Osteoblast (primary cell): ENCODE results near the gene CEMIP2. TPM values are rescaled to one million over a fixed set of nuclear protein-coding genes. Genes with fewer than 3 reads are reported as not detected.
A peak's percentile ranks its signal among the peaks of the same experiment; 100 is the strongest.
"Not testable (repeated sequence)": the region's sequence is repeated elsewhere in the genome, so short reads cannot be mapped to it uniquely, and the experiment has no call there.

Experiments
- DNase-seq: peaks from one replicate; pipeline ENCODE4 v3.0.0; 2011; ENCODE audit warnings: low spot score, mixed read lengths; ENCODE audit not compliant: insufficient read length; ENCODE audit errors: missing footprints
- H2AFZ ChIP-seq: 2 replicates; pipeline ENCODE4 v1.6.0; 2011; ENCODE audit warnings: mild to moderate bottlenecking, low read length
- H3K27ac ChIP-seq: 2 replicates; pipeline ENCODE4 v1.5.1; 2011; ENCODE audit warnings: mild to moderate bottlenecking, low read depth, low read length, moderate library complexity
- H3K27me3 ChIP-seq: 2 replicates; pipeline ENCODE4 v1.6.0; 2012; ENCODE audit warnings: mild to moderate bottlenecking, control low read depth, inconsistent platforms, low read length, moderate library complexity; ENCODE audit not compliant: insufficient read depth
- H3K36me3 ChIP-seq: 2 replicates; pipeline ENCODE4 v1.5.1; 2011; ENCODE audit warnings: mild to moderate bottlenecking, low read length, control low read depth, moderate library complexity; ENCODE audit not compliant: insufficient read depth
- H3K4me1 ChIP-seq: 2 replicates; pipeline ENCODE4 v1.5.1; 2011; ENCODE audit warnings: mild to moderate bottlenecking, low read length, control low read depth, moderate library complexity; ENCODE audit not compliant: insufficient read depth
- H3K4me2 ChIP-seq: 2 replicates; pipeline ENCODE4 v1.6.0; 2011; ENCODE audit warnings: mild to moderate bottlenecking, low read length; ENCODE audit not compliant: insufficient read depth
- H3K4me3 ChIP-seq: fragments of 200-600 bp; sonication (generic); 3 replicates; pipeline ENCODE4 v1.5.1; 2012; ENCODE audit warnings: mild to moderate bottlenecking, low read length, inconsistent platforms; ENCODE audit not compliant: insufficient read depth
- H3K79me2 ChIP-seq: 2 replicates; pipeline ENCODE4 v1.6.0; 2012; ENCODE audit warnings: mild to moderate bottlenecking, low read length, control low read depth, inconsistent platforms; ENCODE audit not compliant: insufficient read depth
- H3K9me3 ChIP-seq: 2 replicates; pipeline ENCODE4 v1.5.1; 2011; ENCODE audit warnings: low read depth, low read length, control low read depth
- H4K20me1 ChIP-seq: 2 replicates; pipeline ENCODE4 v1.6.0; 2012; ENCODE audit warnings: mild to moderate bottlenecking, low read length, control low read depth; ENCODE audit not compliant: insufficient read depth
- total RNA-seq: library from RNA; depleted of rRNA; stranded (reverse); fragments of >200 nt; gene quantifications from 2 replicates; pipeline ENCODE4 v1.2.3, GENCODE V29; 2012
- TF ChIP-seq, protein P1 (sequence below): IDR thresholded peaks from 2 replicates; pipeline ENCODE4 v1.5.1; 2011; ENCODE audit warnings: mild to moderate bottlenecking, low read depth, low read length, moderate library complexity; ENCODE audit errors: extremely low read depth

CEMIP2 gene
- total RNA-seq, 1 donor: 66.2 TPM

DNA sequence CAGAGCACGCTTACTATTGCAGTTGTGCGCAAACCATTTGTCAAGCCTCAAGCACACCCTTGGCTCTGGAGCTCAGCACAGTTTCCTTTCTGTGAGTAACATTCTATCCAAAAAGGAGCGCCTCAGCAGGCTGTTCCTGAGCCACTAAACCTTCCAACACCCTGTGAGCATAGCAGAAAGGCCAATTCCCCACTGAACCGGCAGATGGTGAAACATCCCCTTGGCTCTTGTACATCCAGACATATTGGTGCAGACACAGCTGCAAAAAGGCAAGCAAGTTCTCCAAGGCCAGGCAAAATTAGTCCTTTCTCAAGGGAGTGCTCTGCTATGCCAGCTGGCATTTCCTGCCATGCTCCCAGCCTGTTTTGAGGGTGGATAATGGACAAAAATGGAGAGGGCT lies 44.1 kb upstream of the CEMIP2 start:
- Histone ChIP-seq H3K27me3 (no peaks in the 10 kb centered on the region), H3K9me3 (no peaks in the 10 kb centered on the region), H3K36me3 (no peaks in the 10 kb centered on the region), H4K20me1 (no peaks in the 10 kb centered on the region), H3K27ac (no peak overlapping the region), H3K79me2 (no peaks in the 10 kb centered on the region), H2AFZ (peak overlapping the region; percentile 88), H3K4me1 (peaks cover 6% of the 10 kb centered on the region), H3K4me3 (no peak overlapping the region), H3K4me2 (no peak overlapping the region)
- DNase-seq: no peak
- TF ChIP-seq, protein P1, sequence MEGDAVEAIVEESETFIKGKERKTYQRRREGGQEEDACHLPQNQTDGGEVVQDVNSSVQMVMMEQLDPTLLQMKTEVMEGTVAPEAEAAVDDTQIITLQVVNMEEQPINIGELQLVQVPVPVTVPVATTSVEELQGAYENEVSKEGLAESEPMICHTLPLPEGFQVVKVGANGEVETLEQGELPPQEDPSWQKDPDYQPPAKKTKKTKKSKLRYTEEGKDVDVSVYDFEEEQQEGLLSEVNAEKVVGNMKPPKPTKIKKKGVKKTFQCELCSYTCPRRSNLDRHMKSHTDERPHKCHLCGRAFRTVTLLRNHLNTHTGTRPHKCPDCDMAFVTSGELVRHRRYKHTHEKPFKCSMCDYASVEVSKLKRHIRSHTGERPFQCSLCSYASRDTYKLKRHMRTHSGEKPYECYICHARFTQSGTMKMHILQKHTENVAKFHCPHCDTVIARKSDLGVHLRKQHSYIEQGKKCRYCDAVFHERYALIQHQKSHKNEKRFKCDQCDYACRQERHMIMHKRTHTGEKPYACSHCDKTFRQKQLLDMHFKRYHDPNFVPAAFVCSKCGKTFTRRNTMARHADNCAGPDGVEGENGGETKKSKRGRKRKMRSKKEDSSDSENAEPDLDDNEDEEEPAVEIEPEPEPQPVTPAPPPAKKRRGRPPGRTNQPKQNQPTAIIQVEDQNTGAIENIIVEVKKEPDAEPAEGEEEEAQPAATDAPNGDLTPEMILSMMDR: peak; percentile 52

- Histone ChIP-seq H3K27me3 (no peaks in the 10 kb centered on the region), H3K27ac (no peak overlapping the region), H2AFZ (no peak overlapping the region), H3K79me2 (no peaks in the 10 kb centered on the region), H3K4me3 (no peak overlapping the region), H4K20me1 (no peaks in the 10 kb centered on the region), H3K36me3 (no peaks in the 10 kb centered on the region), H3K9me3 (no peaks in the 10 kb centered on the region), H3K4me1 (peaks cover 6% of the 10 kb centered on the region), H3K4me2 (no peak overlapping the region)
- no peak for DNase-seq
- TF ChIP-seq, protein P1: no peak
Observed at GRCh38 chr9:71808068-71808467, 39.8 kb upstream of the CEMIP2 start.

- TF ChIP-seq, protein P1: peak; percentile 97
- no peaks in the 10 kb centered on the region for H3K4me1 ChIP-seq
- no peak overlapping the region for H2AFZ ChIP-seq
Observed at GRCh38 chr9:71806901-71807307, 38.6 kb upstream of the CEMIP2 start.

GRCh38 chr9:71805096-71805495 lies 36.8 kb upstream of the CEMIP2 start:
- not testable (repeated sequence) for H4K20me1 ChIP-seq, H3K27ac ChIP-seq, H3K36me3 ChIP-seq, DNase-seq, H3K4me2 ChIP-seq, H3K79me2 ChIP-seq, H3K9me3 ChIP-seq, H3K4me1 ChIP-seq, H2AFZ ChIP-seq, H3K4me3 ChIP-seq, H3K27me3 ChIP-seq

More at GRCh38 chr9:71806901-71807307, 38.6 kb upstream of the CEMIP2 start:
- H3K27me3 ChIP-seq: no peaks in the 10 kb centered on the region
- H3K27ac ChIP-seq: no peak overlapping the region
- no peaks in the 10 kb centered on the region for H3K79me2 ChIP-seq
- H3K4me3 ChIP-seq: no peak overlapping the region
- no peaks in the 10 kb centered on the region for H3K36me3 ChIP-seq
- H4K20me1 ChIP-seq: no peaks in the 10 kb centered on the region
- H3K4me2 ChIP-seq: no peak overlapping the region
- H3K9me3 ChIP-seq: no peaks in the 10 kb centered on the region
- peak; percentile 55 for DNase-seq
